ENCODE data around the gene SERPINA10.

The SERPINA10 gene

GRCh38 chr14:94334872-94335271 lies 41.8 kb upstream of the SERPINA10 start:
- TF ChIP-seq, protein P1, sequence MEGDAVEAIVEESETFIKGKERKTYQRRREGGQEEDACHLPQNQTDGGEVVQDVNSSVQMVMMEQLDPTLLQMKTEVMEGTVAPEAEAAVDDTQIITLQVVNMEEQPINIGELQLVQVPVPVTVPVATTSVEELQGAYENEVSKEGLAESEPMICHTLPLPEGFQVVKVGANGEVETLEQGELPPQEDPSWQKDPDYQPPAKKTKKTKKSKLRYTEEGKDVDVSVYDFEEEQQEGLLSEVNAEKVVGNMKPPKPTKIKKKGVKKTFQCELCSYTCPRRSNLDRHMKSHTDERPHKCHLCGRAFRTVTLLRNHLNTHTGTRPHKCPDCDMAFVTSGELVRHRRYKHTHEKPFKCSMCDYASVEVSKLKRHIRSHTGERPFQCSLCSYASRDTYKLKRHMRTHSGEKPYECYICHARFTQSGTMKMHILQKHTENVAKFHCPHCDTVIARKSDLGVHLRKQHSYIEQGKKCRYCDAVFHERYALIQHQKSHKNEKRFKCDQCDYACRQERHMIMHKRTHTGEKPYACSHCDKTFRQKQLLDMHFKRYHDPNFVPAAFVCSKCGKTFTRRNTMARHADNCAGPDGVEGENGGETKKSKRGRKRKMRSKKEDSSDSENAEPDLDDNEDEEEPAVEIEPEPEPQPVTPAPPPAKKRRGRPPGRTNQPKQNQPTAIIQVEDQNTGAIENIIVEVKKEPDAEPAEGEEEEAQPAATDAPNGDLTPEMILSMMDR (IDR thresholded peaks at IDR 0.05; ENCODE audit: insufficient read depth, low read depth, low read length, missing control alignments) = no peak
- DNase-seq (ENCODE audit: low read depth) = no peak
- H3K4me3 ChIP-seq (ENCODE audit: low read depth, low read length) = no peak overlapping the region

DNA sequence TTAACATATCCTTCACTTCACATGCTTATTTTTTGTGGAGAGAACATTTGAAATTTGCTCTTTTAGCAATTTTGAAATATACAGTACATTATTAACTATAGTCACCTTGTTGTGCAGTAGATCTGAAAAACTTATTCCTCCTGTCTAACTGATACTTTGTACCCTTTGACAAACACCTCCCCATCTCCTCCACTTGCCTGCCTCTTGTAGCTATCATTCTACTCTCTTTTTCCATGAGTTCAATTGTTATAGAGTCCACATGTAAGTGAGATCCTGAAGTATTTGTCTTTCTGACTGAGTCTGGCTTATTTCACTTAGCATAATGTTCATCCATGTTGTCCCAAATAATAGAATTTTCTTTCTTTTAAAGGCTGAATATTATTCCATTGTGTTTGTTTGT lies 39.5 kb upstream of the SERPINA10 start:
- DNase-seq (ENCODE audit: low read depth) = no peak
- H3K4me3 ChIP-seq (ENCODE audit: low read depth, low read length) = no peak overlapping the region
- TF ChIP-seq, protein P1 (IDR thresholded peaks at IDR 0.05; ENCODE audit: insufficient read depth, low read depth, low read length, missing control alignments) = no peak

DNA sequence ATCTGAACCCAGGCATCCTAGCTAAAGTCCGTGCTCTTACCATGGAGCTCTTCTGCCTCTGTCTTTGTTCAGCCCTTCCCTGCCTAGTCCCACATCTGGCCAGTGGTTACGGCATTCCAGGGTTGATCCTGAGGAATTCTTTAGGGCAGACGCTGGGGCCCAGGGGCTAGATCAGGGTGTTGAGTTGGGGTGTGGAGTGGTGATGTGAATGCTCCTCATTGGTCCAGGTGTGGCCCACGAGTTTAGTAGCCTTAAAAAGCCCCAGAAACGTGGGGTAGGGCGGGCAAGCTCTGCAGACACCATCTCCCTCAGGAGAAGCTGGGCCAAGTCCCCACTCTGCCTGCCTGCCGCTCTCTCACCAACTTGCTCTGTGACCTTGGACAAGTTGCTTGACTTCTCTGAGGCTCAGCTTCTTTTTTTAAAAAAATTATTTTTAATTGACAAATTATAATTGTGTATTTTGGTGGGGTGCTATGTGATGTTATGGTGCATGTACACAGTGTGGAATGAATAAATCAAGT lies 39.1 kb upstream of the SERPINA10 start:
- no peak for DNase-seq (ENCODE audit: low read depth)
- TF ChIP-seq, protein P1 (IDR thresholded peaks at IDR 0.05; ENCODE audit: insufficient read depth, low read depth, low read length, missing control alignments) = no peak
- no peak overlapping the region for H3K4me3 ChIP-seq (ENCODE audit: low read depth, low read length)

- DNase-seq (ENCODE audit: low read depth) = no peak
- H3K4me3 ChIP-seq (ENCODE audit: low read depth, low read length) = no peak overlapping the region
- TF ChIP-seq, protein P1 (IDR thresholded peaks at IDR 0.05; ENCODE audit: insufficient read depth, low read depth, low read length, missing control alignments) = no peak
Observed at GRCh38 chr14:94331462-94331861, 38.4 kb upstream of the SERPINA10 start.

- H3K4me3 ChIP-seq (ENCODE audit: low read depth, low read length) = no peak overlapping the region
- DNase-seq (ENCODE audit: low read depth) = no peak
- TF ChIP-seq, protein P1 (IDR thresholded peaks at IDR 0.05; ENCODE audit: insufficient read depth, low read depth, low read length, missing control alignments) = no peak
Observed at GRCh38 chr14:94330857-94331256, 37.8 kb upstream of the SERPINA10 start.

DNA sequence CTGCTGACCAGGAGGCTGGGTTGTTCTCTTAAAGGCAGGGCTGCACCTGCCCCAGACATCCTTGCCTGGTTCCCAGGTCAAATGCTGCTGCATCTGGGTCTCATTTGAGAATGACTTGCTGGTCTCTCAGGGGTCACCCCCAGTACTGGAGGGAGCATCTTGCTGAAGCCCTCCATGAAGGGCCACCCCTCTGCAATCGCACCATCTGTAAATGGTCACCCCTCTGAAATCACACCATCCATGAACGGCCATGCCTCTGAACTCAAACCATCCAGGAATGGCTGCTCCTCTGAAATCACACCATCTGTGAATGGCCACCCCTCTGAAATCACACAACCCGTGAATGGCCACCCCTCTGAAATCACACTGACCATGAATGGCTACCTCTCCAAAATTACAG lies 37.4 kb upstream of the SERPINA10 start:
- TF ChIP-seq, protein P1 (IDR thresholded peaks at IDR 0.05; ENCODE audit: insufficient read depth, low read depth, low read length, missing control alignments) = no peak
- no peak overlapping the region for H3K4me3 ChIP-seq (ENCODE audit: low read depth, low read length)
- DNase-seq (ENCODE audit: low read depth) = no peak

- H3K4me3 ChIP-seq (ENCODE audit: low read depth, low read length) = no peak overlapping the region
- TF ChIP-seq, protein P1 (IDR thresholded peaks at IDR 0.05; ENCODE audit: insufficient read depth, low read depth, low read length, missing control alignments) = no peak
- no peak for DNase-seq (ENCODE audit: low read depth)
Observed at GRCh38 chr14:94329857-94330256, 36.8 kb upstream of the SERPINA10 start.
